ENCODE data around the gene OVOL3. TPM values are rescaled to one million over a fixed set of nuclear protein-coding genes. Genes with fewer than 3 reads are reported as not detected.

OVOL3 gene
- total and polyA plus RNA-seq, 2 donors: not detected

GRCh38 chr19:36089847-36090246 is 21.1 kb upstream of the OVOL3 start:
- DNase-seq (ENCODE audit: extremely low spot score): no peak
- Histone ChIP-seq H3K36me3 (ENCODE audit: insufficient read depth) (no peaks in the 10 kb centered on the region), H3K4me1 (ENCODE audit: insufficient read depth) (no peaks in the 10 kb centered on the region), H3K4me3 (ENCODE audit: low read depth, low read length) (no peak overlapping the region), H3K27ac (ENCODE audit: low read depth) (no peak overlapping the region)
- 96% methylated on average over 5 of the region's 5 CpGs for WGBS

- 86% methylated on average over 13 of the region's 13 CpGs for WGBS
- Histone ChIP-seq H3K4me1 (ENCODE audit: insufficient read depth) (no peaks in the 10 kb centered on the region), H3K4me3 (ENCODE audit: low read depth, low read length) (no peak overlapping the region), H3K27ac (ENCODE audit: low read depth) (no peak overlapping the region), H3K36me3 (ENCODE audit: insufficient read depth) (no peaks in the 10 kb centered on the region)
- no peak for DNase-seq (ENCODE audit: extremely low spot score)
Observed at GRCh38 chr19:36090910-36091695, 19.8 kb upstream of the OVOL3 start.

- H3K4me1 ChIP-seq (ENCODE audit: insufficient read depth): no peaks in the 10 kb centered on the region
- H3K36me3 ChIP-seq (ENCODE audit: insufficient read depth): no peaks in the 10 kb centered on the region
- no peak for DNase-seq (ENCODE audit: extremely low spot score)
- H3K4me3 ChIP-seq (ENCODE audit: low read depth, low read length): no peak overlapping the region
- 98% methylated on average over 7 of the region's 7 CpGs for WGBS
- no peak overlapping the region for H3K27ac ChIP-seq (ENCODE audit: low read depth)
Observed at GRCh38 chr19:36092566-36092965, 18.4 kb upstream of the OVOL3 start.

GRCh38 chr19:36093146-36093662 is 17.7 kb upstream of the OVOL3 start:
- no peak overlapping the region for H3K4me3 ChIP-seq (ENCODE audit: low read depth, low read length)
- no peak overlapping the region for H3K27ac ChIP-seq (ENCODE audit: low read depth)
- no peak for DNase-seq (ENCODE audit: extremely low spot score)
- no peaks in the 10 kb centered on the region for H3K4me1 ChIP-seq (ENCODE audit: insufficient read depth)
- no peaks in the 10 kb centered on the region for H3K36me3 ChIP-seq (ENCODE audit: insufficient read depth)
- 92% methylated on average over 5 of the region's 5 CpGs for WGBS

DNA sequence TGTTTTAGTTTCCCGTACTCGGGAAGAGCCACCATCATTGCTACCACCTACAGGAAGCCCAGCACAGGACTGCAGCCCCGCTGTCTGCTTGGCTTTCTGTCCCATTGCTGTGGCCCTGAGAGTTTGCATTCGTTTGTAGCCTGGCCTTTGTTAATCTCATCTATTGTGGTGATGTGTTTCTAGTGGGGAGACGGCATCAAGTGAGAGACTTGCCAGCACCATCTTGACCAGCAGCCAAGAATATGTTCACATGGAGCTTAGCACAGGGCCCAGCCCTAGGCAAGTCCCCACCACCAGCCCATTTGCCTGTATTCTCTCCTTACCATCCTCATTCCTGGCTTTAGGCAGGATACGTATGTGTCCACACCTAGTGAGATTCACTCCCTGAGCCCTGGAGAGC is 17.3 kb upstream of the OVOL3 start:
- DNase-seq (ENCODE audit: extremely low spot score): no peak
- Histone ChIP-seq H3K36me3 (ENCODE audit: insufficient read depth) (no peaks in the 10 kb centered on the region), H3K4me1 (ENCODE audit: insufficient read depth) (no peaks in the 10 kb centered on the region), H3K27ac (ENCODE audit: low read depth) (no peak overlapping the region), H3K4me3 (ENCODE audit: low read depth, low read length) (no peak overlapping the region)
- WGBS: 53% methylated on average over 6 of the region's 6 CpGs

DNA sequence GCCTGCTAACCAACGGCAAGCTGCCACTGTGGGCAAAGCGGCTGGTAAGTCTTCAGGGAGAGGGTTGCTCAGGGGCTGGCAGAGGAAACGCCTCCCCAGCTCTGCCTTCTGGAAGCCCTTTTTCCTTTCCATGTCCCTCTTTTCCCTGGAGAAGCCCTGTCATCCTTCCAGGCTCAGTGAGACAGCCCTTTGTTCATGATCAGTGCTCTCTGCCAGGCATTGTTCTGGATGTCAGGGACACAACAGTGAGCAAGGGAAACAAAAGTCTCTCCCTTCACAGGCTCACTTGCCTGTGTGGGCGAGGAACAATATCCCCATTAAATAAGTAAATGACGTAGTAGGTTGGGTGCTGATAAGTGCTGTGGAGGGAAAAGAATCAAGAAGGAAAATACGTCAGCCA is 13.9 kb upstream of the OVOL3 start:
- no peak overlapping the region for H3K4me3 ChIP-seq (ENCODE audit: low read depth, low read length)
- WGBS: 88% methylated on average over 6 of the region's 6 CpGs
- H3K36me3 ChIP-seq (ENCODE audit: insufficient read depth): no peaks in the 10 kb centered on the region
- no peaks in the 10 kb centered on the region for H3K4me1 ChIP-seq (ENCODE audit: insufficient read depth)
- DNase-seq (ENCODE audit: extremely low spot score): no peak
- no peak overlapping the region for H3K27ac ChIP-seq (ENCODE audit: low read depth)

GRCh38 chr19:36099166-36099785 is 11.7 kb upstream of the OVOL3 start:
- Histone ChIP-seq H3K27ac (ENCODE audit: low read depth) (no peak overlapping the region), H3K4me1 (ENCODE audit: insufficient read depth) (no peaks in the 10 kb centered on the region), H3K4me3 (ENCODE audit: low read depth, low read length) (no peak overlapping the region), H3K36me3 (ENCODE audit: insufficient read depth) (no peaks in the 10 kb centered on the region)
- DNase-seq (ENCODE audit: extremely low spot score): no peak
- WGBS: 89% methylated on average over 19 of the region's 19 CpGs

DNA sequence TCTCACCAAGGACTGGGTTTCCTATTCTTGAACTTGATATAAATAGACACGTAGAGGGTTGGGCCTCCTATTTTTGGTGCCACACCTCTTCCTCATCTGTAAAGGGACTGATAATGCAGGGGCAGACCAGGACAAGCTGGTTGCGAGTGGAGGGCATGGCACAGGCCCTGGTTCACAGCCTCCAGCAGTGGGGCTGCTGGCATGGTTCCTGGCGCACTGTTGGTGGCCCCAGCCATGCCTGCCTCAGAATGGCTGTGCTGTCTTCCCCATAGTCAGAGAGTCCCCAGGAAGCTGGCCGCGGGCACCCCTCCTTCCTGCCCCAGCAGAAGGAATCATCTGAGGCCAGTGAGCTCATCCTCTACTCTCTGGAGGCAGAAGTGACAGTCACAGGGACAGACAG is 10.5 kb upstream of the OVOL3 start:
- WGBS: 88% methylated on average over 5 of the region's 5 CpGs

GRCh38 chr19:36101550-36102327 is 9.2 kb upstream of the OVOL3 start:
- no peaks in the 10 kb centered on the region for H3K36me3 ChIP-seq (ENCODE audit: insufficient read depth)
- no peak overlapping the region for H3K4me3 ChIP-seq (ENCODE audit: low read depth, low read length)
- WGBS: 89% methylated on average over 27 of the region's 27 CpGs
- no peak for DNase-seq (ENCODE audit: extremely low spot score)
- no peaks in the 10 kb centered on the region for H3K4me1 ChIP-seq (ENCODE audit: insufficient read depth)
- H3K27ac ChIP-seq (ENCODE audit: low read depth): no peak overlapping the region

More for the DNA sequence above, 10.5 kb upstream of the OVOL3 start:
- Histone ChIP-seq H3K36me3 (ENCODE audit: insufficient read depth) (no peaks in the 10 kb centered on the region), H3K4me3 (ENCODE audit: low read depth, low read length) (no peak overlapping the region), H3K4me1 (ENCODE audit: insufficient read depth) (no peaks in the 10 kb centered on the region), H3K27ac (ENCODE audit: low read depth) (no peak overlapping the region)
- no peak for DNase-seq (ENCODE audit: extremely low spot score)

GRCh38 chr19:36103040-36103626 is 7.8 kb upstream of the OVOL3 start:
- Histone ChIP-seq H3K27ac (ENCODE audit: low read depth) (no peak overlapping the region), H3K4me1 (ENCODE audit: insufficient read depth) (no peaks in the 10 kb centered on the region), H3K36me3 (ENCODE audit: insufficient read depth) (no peaks in the 10 kb centered on the region), H3K4me3 (ENCODE audit: low read depth, low read length) (no peak overlapping the region)
- 94% methylated on average over 24 of the region's 24 CpGs for WGBS
- no peak for DNase-seq (ENCODE audit: extremely low spot score)

- 91% methylated on average over 12 of the region's 12 CpGs for WGBS
- H3K4me1 ChIP-seq (ENCODE audit: insufficient read depth): no peaks in the 10 kb centered on the region
- DNase-seq (ENCODE audit: extremely low spot score): no peak
- H3K27ac ChIP-seq (ENCODE audit: low read depth): no peak overlapping the region
- no peaks in the 10 kb centered on the region for H3K36me3 ChIP-seq (ENCODE audit: insufficient read depth)
- no peak overlapping the region for H3K4me3 ChIP-seq (ENCODE audit: low read depth, low read length)
Observed at GRCh38 chr19:36103842-36104552, 6.9 kb upstream of the OVOL3 start.

GRCh38 chr19:36106441-36106840 is 4.5 kb upstream of the OVOL3 start:
- Histone ChIP-seq H3K4me1 (ENCODE audit: insufficient read depth) (no peaks in the 10 kb centered on the region), H3K27ac (ENCODE audit: low read depth) (no peak overlapping the region), H3K4me3 (ENCODE audit: low read depth, low read length) (no peak overlapping the region), H3K36me3 (ENCODE audit: insufficient read depth) (peaks cover 2% of the 10 kb centered on the region)
- DNase-seq (ENCODE audit: extremely low spot score): no peak
- WGBS: 93% methylated on average over 6 of the region's 6 CpGs

DNA sequence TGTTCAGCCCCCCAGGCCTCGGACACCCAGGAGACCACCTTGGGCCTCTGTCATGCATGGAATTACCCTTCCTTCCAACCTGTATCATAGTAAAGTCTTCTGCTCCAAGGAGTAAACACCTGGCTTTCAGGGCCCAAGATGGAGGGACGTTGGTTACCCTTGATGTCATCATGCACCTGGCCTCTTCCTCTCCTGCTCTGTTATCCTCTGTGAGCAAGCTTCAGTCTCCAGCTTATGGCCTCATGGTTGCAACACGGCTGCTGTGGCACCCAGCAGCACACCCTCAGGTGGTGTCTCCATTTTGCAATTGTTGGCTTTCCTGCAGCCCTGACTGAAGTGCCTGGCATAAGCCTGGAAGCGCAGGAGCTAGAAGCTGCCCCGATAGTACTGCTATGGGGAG is 4.0 kb upstream of the OVOL3 start:
- 98% methylated on average over 5 of the region's 5 CpGs for WGBS
- no peak overlapping the region for H3K4me3 ChIP-seq (ENCODE audit: low read depth, low read length)
- H3K36me3 ChIP-seq (ENCODE audit: insufficient read depth): peaks cover 2% of the 10 kb centered on the region
- H3K27ac ChIP-seq (ENCODE audit: low read depth): no peak overlapping the region
- no peak for DNase-seq (ENCODE audit: extremely low spot score)
- H3K4me1 ChIP-seq (ENCODE audit: insufficient read depth): no peaks in the 10 kb centered on the region
